ENCODE results near the gene CYP2S1.
"Not testable (repeated sequence)": the region's sequence is repeated elsewhere in the genome, so short reads cannot be mapped to it uniquely, and the experiment has no call there.

CYP2S1 gene

DNA sequence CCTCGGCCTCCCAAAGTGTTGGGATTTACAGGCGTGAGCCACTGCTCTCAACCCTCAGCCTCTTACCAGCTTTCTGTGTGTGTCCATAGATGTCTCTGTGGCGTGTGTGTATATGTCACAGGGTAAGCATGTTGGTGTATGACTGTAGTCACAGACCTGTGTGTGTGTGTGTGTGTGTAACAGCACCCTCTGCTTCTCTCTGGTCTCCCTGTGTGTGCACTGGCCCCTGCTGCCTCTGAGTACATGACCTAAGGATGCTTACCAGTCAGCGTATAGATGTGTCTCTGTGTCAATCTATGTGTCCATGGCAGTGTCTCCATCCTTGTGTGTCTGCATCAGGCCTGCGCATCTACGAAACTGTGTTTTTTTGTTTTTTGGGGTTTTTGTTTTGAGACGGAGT is 31.6 kb downstream of the CYP2S1 start:
- intact Hi-C loops (cut with DNase I): no loop called here
- DNase-seq: no peak

DNA sequence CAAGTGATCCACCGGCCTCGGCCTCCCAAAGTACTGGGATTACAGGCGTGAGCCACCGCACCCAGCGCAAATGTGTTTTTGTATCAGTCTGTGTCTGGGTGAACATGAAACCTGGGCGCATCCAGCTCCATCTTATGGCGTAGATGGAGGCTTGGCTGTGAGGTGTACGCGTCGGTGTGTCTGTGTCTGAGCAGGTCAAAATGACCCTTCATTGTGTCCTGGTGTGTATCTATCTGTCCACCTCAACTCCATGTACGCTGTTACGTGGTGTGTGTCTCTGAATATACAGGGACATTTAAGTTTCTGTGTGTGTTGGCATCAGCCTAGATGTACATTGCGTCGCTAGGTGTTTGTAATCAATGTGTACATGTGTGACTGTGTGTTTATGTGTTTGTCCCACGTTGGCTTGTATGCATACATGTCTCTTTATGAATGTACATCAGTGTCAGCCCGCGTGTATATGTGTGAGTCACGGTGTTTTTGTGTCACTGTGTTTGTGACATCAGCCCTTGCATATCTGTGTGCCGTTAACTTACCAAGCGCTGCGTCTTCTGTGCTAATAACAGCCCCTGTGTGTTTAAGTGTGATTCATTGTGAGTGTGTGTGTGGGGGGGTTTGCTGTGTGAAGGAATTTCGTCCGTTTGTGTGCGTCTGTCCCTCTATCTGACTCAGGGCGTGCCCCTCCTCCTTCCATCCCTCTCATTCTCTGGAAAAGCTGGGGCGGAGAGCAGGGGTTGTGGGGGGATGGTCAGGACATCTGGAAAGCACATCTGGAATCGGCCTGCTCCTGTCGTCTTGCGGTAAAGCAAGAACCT is 32.4 kb downstream of the CYP2S1 start:
- DNase-seq: no peak
- intact Hi-C loops (cut with DNase I): no loop called here

DNA sequence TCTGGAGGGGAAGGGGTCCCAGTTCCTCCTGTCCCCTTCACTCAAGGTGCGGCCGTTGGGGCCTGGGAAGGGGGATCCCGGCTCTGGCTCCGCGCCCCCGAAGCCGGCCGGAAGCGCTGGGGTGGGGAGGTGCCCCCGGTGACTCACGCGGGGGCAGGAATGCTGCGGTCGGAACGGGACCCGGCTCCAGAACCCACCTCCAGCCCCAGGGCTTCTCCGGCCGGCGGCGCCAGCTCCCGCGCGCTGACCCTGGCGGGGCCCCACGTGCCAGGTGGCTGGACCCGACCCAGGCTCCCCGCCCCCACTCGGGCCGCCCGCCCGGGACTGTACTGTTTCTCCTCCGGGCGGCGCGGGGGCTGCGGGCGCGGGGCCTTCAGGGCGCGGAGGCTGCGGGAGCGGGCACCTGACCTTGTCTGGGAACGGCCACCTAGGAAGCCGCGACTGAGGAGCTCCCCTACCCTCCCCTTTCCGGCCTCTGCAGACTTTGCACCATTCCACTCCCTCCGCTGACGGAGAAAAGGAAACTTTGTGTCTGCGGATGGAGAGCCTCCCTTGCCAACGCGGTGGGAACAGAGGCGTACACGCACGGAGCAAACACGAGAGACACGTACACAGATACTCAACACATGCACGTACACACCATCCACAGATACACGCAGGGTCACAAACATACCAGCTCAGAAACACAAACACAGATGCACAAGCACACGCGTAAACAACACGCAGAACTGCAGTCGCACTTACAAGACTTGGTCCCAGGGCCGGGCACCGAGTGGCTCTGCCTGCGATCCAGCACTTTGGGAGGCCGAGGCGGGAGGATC is 33.2 kb downstream of the CYP2S1 start:
- DNase-seq: peak in 8 of 10 donors; percentile 17 to 88 (median 44)

DNA sequence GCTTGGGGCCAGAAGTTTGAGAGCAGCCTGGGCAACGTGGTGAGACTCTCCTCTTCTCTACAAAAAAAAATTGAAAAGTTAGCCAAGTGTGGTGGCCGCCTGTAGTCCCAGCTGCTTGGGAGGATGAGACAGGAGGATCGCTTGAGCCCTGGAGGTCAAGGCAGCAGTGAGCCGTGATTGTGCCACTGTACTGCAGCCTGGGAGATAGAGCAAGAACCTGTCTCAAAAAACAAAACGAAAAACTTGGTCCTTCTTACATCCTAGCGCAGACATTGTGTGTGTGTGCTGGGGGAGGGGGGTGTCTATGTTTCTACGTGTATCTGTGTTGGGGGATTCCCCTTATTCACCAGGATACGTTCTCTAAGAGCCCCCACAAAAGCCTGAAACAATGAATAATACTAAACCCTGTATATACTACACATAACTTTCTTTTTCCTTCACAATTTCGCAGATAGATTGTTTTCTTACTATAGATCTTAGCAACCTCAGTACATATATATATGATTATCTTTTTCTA is 33.9 kb downstream of the CYP2S1 start:
- DNase-seq: no peak
- intact Hi-C loops (cut with DNase I): no loop called here

More for the DNA sequence above, 33.2 kb downstream of the CYP2S1 start:
- intact Hi-C loops (cut with DNase I): no loop called here

DNA sequence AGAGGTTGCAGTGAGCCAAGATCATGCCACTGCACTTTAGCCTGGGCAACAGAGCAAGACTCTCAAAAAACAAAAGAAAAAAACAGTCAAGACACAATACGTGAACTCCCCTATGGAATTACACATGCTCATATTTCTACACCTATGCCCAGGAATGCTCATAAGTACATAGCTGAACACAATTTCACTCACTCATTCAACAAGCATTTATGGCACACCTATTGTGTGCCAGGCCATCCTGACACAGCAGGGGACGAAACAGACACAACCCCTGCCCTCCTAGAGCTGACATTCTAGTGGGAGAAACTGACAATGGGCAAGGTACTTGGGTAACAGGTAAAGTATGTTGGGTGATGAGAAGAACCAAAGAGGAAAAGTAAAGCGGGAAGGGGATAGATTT is 35.5 kb downstream of the CYP2S1 start:
- no peak for DNase-seq
- intact Hi-C loops (cut with DNase I): no loop called here

DNA sequence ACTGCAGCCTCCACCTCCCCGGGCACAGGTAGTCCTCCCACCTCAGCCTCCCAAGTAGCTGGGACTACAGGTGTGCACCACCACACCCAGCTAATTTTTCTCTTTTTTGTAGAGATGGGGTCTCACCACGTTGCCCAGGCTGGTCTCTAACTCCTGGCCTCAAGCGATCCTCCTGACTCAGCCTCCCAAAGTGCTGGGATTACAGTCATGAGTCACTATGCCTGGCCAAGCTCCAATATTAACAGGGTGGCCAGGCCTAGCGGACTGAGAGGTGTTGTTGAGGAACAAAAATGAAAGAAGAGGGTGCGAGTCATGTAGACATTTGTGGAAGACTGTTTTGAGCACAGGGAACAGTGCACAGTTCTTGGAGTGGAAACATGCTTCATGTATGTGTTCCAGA is 36.3 kb downstream of the CYP2S1 start:
- intact Hi-C loops (cut with DNase I); DNase-seq: not testable (repeated sequence)

DNA sequence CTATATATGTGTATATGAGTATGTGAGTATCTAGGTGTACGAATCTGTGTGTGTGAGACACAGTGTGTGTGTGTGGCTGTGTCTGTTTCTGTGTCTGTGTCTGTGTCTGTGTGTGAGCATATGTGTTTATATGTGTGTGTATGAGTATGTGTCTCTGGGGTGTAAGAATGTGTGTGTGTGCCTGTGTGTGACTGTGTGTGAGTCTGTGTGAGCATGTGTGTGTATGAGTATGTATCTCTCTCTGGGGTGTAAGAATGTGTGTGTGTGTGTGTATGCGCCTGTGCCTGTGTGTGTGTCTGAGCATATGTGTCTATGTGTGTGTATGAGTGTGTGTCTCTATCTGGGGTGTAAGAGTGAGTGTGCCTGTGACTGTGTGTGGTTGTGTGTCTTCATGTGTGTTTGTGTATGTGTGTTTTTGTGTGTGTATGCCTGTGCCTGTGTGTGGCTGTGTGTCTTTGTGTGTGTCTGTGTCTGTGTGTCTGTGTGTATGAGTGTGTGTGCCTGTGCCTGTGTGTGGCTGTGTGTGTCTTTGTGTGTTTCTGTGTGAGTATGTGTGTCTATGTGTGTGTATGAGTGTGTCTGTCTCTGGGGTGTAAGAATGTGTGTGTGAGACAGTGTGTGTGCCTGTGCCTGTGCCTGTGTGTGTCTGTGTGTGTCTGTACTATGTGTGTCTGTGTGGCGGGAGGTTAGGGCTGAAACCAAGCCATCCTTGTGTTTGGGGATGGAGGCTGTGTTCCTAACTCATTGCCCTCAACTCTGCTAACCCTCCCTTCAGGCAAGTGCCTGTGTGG is 37.2 kb downstream of the CYP2S1 start:
- intact Hi-C loops (cut with DNase I): no loop called here
- peak in 1 of 10 donors; percentile 3 for DNase-seq

DNA sequence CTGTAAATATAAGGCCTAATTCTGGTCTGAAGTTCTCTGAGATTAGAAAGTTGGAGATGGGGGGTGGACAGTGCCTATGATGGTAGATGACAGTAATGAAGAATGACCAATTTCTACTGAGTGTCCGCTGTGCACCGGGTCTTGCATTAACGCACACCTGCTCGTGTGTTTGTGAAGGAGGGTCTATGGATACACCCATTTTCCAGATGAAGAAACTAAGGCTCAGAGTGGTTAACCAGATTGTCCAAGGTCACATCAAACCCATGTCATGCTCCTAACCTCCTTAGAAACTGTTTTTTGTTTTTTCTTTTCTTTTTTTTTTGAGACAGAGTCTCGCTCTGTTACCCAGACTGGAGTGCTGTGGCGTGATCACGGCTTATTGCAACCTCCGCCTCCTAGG is 39.7 kb downstream of the CYP2S1 start:
- no peak for DNase-seq
- intact Hi-C loops (cut with DNase I): no loop called here

DNA sequence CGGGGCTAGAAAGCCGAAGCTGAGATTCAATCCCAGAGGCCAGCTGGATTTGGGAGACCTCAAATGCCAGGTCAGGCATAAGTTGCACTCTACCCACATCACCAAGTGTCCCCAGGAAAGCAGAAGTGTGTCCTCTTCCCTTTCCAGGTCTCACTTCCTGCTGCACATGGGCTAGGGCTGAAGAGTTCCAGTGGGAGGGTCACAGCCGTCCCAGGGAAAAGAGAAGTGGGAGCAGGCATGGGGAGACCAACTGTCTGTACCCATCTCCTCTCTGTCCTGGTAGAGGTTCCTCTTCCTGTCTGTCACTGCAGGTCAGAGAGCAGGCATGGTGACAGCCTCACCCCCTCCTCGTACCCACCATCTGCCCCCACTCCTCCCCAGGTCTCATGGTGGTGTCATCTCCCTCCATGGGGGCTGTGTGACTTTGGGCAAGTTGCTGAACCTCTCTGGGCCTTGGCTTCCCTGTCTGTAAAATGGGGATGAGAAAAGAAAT is 40.8 kb downstream of the CYP2S1 start:
- DNase-seq: peak in 2 of 10 donors; percentile 14 to 85
- intact Hi-C loops (cut with DNase I): no loop called here

DNA sequence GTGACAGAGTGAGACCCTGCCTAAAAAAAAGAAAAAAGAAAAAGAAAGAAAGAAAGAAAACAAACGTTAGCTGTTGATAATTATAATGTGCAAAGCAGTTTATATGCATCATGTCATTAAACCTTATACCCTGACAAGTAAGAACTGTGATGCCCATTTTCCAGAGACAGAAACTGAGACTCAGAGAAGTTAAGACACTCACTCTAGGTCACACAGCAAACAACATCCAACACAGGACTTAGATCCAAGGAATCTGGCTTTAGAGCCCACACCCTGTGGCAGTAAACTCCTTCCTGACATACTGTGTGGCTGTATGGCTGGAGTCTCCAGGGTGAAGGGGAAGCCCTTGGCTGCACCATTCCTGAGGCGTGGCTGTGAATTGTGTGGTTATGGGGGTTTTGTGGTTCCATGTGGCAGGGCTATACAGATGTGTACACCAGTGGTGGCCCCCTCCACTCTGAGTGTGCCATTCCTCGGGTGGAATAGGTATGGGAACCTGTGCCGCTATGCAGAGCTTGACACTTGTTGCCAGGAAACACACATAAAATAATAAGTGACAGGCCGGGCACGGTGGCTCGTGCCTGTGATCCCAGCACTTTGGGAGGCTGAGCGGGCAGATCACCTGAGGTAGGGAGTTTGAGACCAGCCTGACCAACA is 41.6 kb downstream of the CYP2S1 start:
- peak in 1 of 10 donors; percentile 54 for DNase-seq
- intact Hi-C loops (cut with DNase I): no loop called here

DNA sequence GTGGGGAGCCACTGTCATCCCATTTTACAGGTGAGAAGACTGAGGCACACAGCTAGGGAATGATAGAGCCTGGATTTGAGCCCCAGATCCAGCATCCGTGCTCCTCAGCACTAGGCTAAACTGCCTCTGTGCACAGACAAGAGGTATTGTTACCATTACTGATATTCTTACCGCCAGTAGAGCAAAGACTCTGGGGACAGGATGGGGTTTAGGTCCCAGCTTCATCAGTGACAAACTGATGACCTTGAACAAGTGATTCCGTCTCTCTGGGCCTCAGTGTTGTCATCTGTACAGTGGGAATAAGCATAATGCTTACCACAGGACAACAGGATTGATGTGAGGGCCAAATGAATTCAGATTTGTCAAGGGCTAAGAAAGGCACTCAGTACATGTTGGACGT is 42.5 kb downstream of the CYP2S1 start:
- intact Hi-C loops (cut with DNase I): no loop called here
- peak in 1 of 10 donors; percentile 19 for DNase-seq

DNA sequence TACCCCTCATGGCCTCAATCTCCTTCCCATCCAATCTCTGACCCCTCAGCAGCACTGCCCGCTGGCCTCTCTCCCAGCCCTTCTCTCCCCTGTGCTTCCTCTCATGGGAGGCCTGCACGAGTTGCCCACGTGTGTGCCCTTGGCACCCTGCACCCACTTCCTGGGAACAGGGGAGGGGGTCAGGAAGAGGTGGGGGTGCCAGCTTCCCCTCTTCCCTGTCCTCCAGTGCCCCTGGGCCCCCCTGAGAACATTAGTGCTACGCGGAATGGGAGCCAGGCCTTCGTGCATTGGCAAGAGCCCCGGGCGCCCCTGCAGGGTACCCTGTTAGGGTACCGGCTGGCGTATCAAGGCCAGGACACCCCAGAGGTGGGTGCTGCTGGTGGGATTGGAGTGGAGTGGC is 45.2 kb downstream of the CYP2S1 start:
- peak in 2 of 10 donors; percentile 34 to 71 for DNase-seq

DNA sequence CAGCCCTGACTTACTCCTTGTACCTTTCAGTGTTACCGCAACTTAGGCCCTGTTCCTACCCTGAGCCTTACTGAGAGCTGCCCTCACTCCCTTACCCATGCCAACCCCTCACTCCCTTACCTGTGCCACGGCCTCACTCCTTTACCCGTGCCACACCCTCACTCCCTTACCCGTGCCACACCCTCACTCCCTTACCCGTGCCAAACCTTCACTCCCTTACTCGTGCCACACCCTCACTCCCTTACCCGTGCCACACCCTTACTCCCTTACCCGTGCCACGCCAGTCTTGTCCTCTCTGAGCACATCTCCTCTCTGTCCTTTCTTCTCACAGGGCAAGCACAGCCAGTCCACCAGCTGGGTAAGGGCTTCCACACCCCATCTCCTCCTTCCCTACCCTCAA is 46.3 kb downstream of the CYP2S1 start:
- peak in 2 of 10 donors; percentile 14 to 18 for DNase-seq
- intact Hi-C loops (cut with DNase I): no loop called here

More for the DNA sequence above, 45.2 kb downstream of the CYP2S1 start:
- intact Hi-C loops (cut with DNase I): no loop called here

DNA sequence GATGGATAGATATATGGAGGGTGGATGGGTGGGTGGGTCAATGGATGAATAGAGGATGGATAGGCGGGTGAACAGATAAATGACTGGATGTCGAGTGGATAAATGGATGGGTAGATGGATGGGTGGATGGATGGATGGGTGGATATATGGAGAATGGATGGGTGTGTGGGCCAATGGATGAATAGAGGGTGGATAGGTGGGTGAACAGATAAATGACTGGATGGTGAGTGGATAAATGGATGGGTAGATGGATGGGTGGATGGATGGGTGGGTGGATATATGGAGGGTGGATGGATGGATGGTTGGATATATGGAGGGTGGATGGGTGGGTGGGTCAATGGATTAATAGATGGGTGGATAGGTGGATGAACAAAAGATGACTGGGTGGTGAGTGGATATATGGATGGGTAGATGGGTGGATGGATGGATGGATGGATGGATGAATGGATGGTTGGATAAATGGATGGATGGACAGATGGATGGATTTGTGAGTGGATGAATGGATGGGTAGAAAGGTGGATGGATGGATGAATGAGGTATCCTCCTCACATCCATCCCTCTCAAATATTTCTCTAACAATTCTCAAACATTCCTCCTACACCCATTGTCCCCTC is 47.0 kb downstream of the CYP2S1 start:
- DNase-seq: no peak
- intact Hi-C loops (cut with DNase I): no loop called here

DNA sequence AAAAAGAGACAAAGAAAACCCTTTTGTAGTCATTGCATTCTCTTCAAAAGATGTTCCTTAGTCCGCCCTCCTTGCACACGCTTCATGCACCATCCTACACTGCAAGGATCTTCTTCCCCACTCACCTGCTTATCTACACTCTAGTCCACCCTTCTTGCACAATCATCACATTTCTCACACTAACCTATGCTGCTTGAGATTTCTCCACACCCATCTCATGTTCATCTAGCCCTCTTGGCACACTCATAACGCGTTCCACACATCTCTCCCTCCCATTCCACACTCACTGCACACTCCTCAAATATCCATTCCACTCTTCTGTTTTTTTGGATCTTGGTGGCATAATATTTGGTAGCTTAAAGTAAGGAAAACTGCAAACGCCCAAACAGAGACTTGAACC is 48.8 kb downstream of the CYP2S1 start:
- intact Hi-C loops (cut with DNase I): no loop called here
- DNase-seq: no peak

DNA sequence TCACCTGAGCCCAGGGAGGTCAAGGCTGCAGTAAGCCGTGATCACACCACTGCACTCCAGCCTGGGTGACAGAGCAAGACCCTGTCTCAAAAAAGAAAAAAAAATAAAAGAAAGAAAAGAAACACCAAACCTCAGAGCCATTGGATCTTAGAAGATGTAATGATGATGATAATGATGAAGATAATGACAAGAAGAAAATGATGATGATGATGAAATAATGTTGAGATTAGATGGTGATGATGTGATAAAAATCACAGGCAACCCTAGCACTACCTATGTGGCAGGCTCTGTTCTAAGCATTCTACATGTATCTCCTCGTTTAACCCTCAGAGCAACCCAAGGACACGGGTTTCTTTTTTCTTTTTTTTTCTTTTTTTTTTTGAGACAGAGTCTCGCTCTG is 51.1 kb downstream of the CYP2S1 start:
- intact Hi-C loops (cut with DNase I): no loop called here
- DNase-seq: no peak

DNA sequence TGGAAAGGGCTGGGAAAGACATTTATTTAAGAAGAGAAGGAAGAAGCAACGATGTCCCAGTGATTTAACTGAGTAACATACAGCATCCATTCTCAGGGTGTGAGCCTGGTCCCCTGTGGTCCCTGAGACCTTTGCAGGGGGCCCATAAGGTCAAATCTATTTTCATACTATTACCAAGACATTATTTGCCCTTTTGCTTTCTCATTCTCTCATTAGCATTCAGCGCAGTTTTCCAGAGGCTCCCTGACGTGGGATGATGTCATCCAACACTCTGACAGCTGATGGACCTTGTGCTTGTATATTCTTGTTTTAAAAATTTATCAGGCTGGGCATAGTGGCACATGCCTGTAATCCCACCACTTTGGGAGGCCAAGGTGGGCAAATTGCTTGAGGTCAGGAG is 52.8 kb downstream of the CYP2S1 start:
- intact Hi-C loops (cut with DNase I): no loop called here
- DNase-seq: peak in 1 of 10 donors; percentile 10

DNA sequence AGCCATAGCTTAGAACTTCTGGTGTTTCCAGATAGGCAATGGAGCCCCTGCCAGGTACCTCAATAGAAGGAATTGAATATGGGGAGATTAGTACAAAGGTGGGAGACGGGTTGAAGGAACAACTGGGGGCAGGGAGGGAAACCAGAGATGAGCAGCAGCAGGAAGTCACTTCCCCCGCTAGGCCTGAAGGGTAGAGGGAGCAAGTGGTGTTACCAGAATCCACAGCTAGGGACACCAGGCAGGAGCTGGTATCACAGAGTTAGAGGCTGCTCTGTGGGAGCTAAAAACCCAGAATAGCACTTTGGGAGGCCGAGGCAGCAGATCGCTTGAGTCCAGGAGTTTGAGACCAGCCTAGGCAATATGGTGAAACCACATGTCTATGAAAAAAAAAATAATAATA is 55.9 kb downstream of the CYP2S1 start:
- DNase-seq: peak in 2 of 10 donors; percentile 12 to 20
- intact Hi-C loops (cut with DNase I): no loop called here

DNA sequence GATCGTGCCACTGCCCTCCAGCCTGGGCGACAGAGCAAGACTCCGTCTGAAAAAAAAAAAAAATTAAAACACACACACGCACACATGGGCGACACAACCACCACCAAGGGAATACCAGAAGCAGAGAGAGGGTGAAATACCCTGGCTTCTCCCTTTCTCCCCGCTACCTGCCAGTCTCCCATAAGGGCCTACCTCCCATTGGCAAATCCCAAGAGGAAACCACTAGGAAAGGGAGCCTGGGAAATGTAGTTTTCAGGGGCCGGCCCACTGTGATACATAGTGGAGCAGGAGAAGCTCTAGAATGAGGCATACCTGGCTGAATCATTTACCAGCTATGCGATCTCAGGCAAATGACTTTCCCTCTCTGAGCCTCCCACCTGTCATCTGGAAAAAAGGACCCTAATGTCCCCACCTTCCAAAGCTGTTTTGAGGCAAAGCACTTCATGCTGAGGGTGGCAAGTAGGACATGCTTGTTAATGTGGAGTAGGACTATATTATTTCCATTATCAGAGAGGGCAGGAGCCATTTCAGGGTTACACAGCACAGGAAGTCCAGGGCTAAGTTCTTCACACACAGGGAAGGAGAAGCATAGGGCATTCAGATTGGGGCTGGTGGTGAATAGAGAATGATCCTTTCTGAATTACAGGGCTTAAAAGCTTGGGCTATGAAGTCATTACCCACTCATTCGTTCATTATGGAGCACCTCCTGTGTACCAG is 56.8 kb downstream of the CYP2S1 start:
- intact Hi-C loops (cut with DNase I): no loop called here
- DNase-seq: peak in 1 of 10 donors; percentile 25

Data from posterior cingulate gyrus (tissue), 11 donors.